LNCAP (cell line): ENCODE results near the gene IGSF21.

Source experiments
- CTCF ChIP-seq: fragments of 450-650 bp; IDR thresholded peaks from 2 replicates; pipeline ENCODE4 v1.5.1; 2017; ENCODE audit warnings: mild to moderate bottlenecking

The IGSF21 gene

GRCh38 chr1:18398791-18399530 is 291.4 kb downstream of the IGSF21 start:
- TF ChIP-seq CTCF: no peak

- no peak for TF ChIP-seq CTCF
Observed at GRCh38 chr1:18400347-18401102, 292.9 kb downstream of the IGSF21 start.

GRCh38 chr1:18401921-18402320 is 294.3 kb downstream of the IGSF21 start:
- no peak for TF ChIP-seq CTCF

GRCh38 chr1:18404460-18404859 is 296.9 kb downstream of the IGSF21 start:
- no peak for TF ChIP-seq CTCF

- TF ChIP-seq CTCF: no peak
Observed at GRCh38 chr1:18407166-18408045, 299.8 kb downstream of the IGSF21 start.

- no peak for TF ChIP-seq CTCF
Observed at GRCh38 chr1:18408656-18409370, 301.2 kb downstream of the IGSF21 start.
